PC-9 (cell line): ENCODE data around the gene GBA2.

ENCODE experiments used
- EZH2 ChIP-seq: fragments of 200-600 bp; sonication (generic); IDR thresholded peaks from 2 replicates; pipeline ENCODE4 v1.8.0; 2017; ENCODE audit warnings: antibody characterized with exemption, low read depth
- TF ChIP-seq, protein P1 (sequence below): fragments of 200-600 bp; sonication (generic); conservative IDR thresholded peaks from 2 replicates; pipeline ENCODE4 v1.6.1; 2017; ENCODE audit warnings: mixed run types, antibody characterized with exemption, mild to moderate bottlenecking, moderate library complexity

GRCh38 chr9:35745569-35745968, 3.5 kb downstream of the GBA2 start:
- TF ChIP-seq, protein P1, sequence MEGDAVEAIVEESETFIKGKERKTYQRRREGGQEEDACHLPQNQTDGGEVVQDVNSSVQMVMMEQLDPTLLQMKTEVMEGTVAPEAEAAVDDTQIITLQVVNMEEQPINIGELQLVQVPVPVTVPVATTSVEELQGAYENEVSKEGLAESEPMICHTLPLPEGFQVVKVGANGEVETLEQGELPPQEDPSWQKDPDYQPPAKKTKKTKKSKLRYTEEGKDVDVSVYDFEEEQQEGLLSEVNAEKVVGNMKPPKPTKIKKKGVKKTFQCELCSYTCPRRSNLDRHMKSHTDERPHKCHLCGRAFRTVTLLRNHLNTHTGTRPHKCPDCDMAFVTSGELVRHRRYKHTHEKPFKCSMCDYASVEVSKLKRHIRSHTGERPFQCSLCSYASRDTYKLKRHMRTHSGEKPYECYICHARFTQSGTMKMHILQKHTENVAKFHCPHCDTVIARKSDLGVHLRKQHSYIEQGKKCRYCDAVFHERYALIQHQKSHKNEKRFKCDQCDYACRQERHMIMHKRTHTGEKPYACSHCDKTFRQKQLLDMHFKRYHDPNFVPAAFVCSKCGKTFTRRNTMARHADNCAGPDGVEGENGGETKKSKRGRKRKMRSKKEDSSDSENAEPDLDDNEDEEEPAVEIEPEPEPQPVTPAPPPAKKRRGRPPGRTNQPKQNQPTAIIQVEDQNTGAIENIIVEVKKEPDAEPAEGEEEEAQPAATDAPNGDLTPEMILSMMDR, result no peak
- TF ChIP-seq EZH2, result no peak
